HG03457 (cell line): ENCODE measurements around the gene TUBGCP3.
"Not testable (repeated sequence)": the region's sequence is repeated elsewhere in the genome, so short reads cannot be mapped to it uniquely, and the experiment has no call there.

Source experiments
- ATAC-seq: cut with Tn5 transposase; IDR thresholded peaks from one replicate; pipeline ENCODE4 v1.9.1; 2021; ENCODE audit warnings: moderate number of reproducible peaks; ENCODE audit not compliant: unreplicated experiment

TUBGCP3 gene

DNA sequence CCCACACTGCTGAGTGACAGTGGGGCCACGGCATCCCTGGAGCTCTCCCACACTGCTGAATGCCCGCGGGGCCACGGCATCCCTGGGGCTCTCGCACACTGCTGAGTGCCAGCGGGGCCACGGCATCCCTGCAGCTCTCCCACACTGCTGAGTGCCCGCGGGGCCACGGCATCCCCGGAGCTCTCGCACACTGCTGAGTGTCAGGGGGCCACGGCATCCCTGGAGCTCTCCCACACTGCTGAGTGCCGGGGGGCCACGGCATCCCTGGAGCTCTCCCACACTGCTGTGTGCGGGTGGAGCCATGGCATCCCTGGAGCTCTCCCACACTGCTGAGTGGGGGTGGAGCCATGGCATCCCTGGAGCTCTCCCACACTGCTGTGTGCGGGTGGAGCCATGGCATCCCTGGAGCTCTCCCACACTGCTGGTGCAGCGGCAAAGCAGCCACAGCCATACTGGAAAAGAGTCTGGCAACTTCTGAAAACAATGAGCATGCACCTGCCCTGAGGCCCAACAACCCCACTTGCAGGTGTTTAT is 8.6 kb downstream of the TUBGCP3 start:
- no peak for ATAC-seq

DNA sequence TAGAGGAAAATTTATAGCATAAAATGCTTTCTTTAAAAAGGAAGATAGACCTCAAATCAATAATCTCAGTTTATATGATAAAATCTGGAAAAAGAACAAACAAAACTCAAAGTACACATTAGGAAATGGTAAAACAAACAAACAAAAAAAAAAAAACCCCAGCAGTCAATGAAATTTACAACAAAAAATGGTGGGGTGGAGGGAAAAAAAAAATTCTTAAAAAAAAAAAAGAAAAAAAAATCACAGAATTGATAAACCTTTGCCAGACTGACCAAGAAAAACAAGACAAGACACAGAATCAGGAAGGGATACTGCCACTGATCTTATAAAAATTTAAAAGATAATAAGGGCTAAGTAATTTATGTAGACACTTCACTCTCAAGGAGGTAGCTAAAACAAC is 11.2 kb downstream of the TUBGCP3 start:
- ATAC-seq = no peak

DNA sequence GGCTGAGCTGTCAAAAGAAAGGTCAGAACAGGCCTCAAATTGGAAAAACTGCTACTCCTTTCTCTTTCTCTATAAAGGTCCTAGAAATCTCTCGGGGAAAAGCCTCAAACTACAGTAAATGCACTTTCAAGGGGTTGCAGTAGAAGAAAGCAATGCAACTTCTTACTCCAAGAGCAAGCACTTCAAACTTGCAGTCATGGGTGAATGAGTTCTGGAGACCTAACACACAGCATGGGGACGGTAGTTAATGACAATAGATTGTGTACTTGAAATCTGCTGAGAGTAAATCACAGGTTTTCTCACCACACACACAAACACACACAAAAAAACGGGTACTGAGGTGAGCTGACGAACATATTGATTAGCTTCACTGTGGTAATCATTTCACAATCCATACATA is 11.8 kb downstream of the TUBGCP3 start:
- no peak for ATAC-seq

DNA sequence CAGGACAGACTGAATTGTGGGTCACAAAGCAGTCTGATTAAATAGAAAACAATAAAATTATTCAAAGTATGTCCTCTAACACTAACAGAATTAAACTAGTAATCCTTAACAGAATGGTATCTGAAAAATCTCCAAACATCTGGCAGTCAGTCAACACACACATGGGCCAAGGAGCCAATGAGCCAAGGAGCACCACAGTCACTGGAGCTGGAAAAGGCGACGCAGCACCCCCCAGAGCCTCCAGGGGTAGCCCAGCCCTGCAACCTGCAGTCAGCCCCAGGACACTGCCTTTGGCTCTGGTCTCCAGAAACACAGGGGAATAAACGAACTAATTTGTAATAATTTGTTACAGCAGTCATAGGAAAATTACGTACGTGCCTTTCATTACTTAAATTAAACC is 12.3 kb downstream of the TUBGCP3 start:
- ATAC-seq = no peak

DNA sequence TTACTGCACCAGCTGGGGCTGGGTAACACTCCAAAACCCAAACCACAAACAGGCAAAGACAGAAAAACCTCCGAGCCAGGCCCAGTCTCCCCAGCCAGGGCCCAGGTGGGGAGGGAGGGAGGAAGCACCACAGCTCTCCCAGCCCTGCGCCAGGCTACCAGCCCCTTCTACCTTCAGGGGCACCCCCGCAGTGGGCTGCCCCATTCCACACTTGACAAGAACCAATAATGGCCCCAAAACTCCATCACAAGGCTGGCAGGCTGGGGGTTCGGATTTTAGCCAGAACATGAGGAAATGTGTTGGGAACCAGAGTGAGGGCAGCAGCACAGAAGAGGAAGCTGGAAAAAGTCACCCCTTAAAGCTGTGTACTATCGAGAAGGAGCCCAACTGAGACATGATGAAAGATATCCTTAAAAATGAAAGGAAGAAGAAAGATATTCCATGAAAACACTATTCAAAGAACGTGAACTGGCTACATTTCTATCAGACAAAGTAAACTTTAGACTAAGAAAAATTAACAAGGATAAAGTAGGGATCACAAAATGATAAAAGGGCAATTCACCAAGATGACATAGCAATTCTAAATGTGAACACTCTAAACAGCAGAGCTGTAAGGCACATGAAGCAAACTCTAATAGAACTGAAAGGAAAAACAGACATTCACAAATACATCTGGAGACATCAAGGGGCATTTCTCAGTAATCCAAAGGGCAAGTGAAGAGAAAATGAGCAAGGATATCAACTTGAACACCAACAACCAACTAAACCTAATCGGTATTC is 12.9 kb downstream of the TUBGCP3 start:
- ATAC-seq = no peak

DNA sequence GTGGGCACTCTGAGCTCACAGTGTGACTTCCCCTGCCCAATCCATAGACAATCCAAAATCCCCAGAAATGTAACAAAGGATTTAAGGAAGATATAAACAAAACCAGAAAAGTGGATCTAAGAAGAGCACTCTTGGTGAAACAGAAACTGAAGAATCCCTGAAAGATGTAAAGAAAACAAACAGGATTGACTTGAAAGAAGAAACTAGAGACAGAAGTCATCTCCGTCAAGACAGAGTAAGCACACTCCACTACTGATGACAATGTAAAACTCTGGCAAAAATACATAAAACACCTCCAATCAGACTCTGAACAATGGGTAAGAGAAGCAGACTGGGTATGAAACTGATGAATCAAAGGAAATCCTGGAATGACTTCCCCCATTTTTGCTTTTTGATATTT is 13.5 kb downstream of the TUBGCP3 start:
- ATAC-seq = no peak

DNA sequence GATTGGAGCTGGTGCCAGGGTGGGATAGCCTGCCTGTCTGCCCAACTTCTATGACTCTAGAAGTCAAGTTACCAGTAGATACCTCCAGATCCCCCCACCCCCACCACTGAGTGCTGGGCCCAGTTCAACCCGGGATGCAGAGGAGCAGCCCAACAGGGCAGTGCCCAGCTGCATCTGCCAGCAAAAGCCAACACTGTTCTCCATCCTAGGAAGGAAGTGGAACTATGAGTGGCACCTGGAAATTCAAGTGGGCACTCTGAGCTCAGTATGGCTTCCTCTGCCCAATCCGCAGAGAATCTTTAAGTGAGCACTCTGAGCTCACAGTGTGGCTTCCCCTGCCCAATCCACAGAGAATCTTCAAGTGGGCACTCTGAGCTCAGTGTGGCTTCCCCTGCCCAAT is 14.2 kb downstream of the TUBGCP3 start:
- no peak for ATAC-seq

DNA sequence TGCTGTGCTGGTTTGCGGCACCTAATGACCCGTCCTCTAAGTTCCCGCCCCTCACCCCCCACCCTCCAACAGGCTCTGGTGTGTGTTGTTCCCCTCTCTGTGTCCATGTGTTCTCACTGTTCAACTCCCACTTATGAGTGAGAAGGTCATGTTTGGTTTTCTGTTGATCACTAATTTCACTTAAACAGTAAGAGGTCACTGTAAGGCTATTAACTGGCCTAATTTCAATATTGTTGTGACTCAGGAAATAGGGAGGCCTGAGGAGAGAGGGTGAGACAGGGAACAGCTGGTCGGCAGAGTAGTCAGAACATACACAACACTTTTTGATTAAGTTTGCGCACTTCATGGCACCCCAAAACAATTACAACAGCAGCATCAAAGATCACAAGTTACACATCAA is 15.6 kb downstream of the TUBGCP3 start:
- no peak for ATAC-seq

DNA sequence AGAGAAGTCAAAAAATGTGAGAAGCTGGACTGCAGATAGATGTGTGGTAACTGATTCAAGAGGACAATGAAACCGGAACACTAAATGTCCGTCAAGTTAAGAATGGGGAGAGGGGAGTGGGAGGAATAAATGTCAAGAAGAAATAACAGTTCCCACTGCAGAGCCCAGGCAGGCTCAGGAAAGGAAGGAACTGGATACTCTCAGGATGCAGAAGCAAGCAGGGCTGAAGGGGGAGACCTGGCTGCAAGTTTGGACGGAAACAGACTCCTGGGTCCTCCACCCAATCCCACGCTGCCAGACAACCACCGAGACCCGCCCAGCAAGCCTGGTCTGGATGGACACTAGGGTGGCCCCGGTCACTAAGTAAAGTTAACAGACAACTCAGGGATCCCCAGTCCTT is 18.1 kb downstream of the TUBGCP3 start:
- ATAC-seq = no peak

DNA sequence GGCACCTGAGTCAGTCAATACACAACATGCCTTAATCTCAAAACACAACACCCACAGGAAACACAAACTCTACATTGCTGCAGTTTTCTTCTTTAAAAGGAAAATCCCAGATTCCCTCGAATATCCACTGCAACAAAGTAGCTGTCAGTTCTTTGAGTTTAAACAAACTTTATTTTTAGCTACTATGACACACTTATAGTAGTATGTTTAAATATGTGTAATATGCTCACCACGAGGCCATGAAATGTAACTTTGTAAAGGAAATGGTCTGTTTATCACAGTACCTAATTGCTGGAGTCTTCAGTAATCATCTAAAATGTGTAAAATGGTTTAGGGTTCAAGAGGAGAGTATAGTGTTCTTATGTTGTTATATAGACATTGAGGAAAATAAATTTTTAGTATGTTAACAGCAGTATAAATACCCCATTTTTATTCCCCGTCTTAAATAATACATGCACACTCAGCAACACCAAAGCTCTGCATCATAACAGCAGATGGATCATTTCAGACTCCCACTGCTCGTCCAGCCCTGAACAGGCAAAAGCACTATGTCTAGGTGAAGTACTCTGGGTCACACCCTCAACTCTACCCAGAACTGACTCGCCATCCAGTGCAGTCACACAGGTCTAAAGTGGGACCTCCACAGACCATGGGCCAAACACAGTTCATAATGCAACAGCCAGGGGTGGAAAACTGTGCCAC is 20.6 kb downstream of the TUBGCP3 start:
- no peak for ATAC-seq

DNA sequence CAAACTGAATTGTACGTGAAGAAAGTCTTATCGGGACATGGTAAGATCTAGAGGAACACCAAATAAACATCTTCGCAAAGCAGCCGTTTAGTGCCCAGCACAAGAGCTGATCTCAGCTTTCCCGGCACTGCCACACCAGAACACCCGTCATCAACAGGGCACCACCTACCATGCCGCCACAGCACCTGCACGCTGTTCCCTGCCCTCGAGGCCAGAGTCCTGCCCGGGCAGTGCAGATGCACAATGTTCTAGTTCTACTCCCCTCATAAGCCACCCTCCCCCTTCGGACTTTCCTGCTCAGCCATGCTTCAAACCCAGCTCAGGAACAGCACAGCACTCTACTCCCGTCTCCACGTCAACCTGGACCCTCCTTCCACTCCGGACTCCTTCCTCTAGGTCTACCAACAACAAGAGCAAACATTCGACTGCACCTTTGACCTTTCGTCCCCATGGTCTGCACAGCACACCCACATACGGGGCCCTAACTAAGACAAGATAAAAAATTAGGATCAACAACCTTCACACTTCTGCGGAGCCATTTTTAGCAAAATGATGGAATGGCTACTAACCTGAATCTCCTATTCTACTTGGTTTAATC is 25.1 kb downstream of the TUBGCP3 start:
- no peak for ATAC-seq

DNA sequence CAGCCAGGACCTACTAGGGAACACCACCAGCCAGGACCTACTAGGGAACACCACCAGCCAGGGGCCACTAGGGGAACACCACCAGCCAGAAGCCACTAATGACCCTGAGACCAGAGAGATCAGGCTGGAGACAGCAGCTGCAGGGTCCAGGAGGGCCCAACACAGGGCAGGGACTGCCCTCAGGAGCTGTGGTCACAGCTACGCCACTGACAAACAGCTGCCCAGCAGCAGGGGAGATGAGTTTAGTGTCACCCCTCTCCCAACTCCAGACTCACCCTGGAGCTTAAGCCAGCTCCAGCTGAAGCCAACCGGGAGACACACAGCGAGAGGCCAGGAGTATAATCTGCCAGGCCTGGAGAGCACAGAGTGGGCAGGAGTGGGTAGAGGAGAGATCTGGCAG is 25.7 kb downstream of the TUBGCP3 start:
- no peak for ATAC-seq

DNA sequence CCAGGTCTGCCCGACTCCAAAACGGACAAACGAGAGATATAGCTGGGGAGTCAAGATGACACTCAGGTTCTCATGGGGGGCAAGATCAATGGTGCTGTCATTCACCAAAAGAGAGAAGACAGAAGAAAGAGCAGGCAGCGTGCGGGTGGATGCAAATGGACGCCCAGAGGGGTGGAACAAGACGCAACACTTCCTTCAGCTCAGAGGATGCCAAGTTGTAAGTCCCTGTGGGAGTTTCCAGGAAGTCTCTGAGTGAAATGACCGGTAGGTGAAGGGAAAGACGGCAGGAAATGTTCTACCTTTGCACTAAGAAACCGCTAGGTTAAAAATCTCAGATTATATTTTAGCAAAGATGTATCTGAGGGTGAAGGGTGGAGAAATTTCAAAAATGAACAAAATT is 26.5 kb downstream of the TUBGCP3 start:
- no peak for ATAC-seq

DNA sequence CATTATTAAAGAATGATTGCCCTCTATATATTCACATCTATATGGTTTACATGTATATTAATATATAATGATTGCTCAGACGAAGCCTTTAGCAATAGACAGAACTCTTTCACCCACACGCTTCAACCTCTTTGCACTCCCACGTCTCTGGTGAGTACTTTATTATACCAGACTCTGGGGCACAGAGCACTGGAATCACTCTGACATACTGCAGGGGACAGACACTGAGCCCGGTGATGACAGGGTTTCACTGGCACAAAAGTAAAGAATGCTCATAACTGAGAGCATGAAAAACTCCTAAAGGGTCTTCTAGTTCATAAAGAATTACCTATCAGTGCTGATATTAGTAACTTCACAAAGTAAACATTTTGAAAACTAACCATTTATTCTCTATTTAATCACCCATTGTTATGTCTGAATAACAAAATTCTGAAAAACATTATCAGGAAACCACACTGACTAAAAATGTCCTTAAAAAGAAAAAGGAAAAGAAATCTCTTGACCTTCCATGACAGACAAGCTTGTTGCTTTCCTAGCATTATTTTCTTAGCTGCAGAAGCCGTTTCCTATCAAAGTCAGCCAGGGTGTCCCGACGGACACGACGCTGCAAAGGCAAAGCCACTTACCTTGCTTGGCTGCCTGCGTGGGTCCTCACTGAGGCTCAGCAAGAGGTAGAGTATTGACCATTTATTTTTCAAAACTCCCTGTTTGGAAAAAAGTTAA is 29.1 kb downstream of the TUBGCP3 start:
- no peak for ATAC-seq

DNA sequence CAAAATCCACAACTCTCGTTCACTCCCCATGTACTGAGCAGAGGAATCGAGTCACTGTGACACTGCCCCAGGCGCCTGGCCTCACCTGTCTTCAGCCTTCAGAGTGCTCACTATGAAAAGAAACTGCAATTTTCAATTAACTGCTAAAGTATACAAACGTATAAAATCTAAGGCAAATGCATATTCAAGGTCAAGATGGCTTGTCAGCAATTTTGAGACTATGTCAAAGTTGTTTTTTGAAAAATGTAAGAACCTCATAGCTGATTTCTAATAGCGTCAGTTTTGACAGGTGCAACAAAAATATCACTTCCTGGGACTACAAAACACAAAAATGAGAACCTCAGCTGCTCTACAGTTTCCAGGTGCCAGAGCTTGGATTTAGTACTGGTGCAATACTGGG is 31.4 kb downstream of the TUBGCP3 start:
- ATAC-seq = no peak

DNA sequence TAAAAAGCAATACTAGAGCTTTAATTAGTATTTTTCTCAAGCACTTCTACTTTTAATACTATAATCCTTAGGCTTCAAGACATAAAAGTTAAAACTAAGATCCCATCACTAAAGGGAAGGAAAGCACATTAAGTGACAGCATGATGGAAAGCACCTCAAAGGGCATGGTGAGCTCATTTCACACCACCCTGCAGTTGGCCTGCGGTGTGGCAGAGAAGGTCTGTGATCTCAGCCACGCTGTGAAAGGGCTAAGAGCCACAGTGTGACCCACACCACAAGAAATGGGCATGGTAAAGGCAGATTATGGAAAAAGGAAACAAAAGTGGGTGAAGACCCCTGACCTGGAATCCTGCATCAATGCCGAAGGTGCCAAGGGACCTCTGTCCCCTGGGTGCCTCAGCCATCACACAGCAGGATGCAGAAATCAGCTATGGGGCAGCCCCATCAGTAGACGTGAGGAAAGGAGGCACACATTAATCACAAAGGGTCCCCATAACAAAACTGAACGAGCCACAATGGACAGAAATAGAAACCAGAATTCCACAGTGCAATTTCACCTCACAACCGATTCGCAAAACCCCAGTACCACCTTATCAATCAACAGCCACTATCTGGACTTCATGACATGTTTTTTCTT is 33.6 kb downstream of the TUBGCP3 start:
- no peak for ATAC-seq

DNA sequence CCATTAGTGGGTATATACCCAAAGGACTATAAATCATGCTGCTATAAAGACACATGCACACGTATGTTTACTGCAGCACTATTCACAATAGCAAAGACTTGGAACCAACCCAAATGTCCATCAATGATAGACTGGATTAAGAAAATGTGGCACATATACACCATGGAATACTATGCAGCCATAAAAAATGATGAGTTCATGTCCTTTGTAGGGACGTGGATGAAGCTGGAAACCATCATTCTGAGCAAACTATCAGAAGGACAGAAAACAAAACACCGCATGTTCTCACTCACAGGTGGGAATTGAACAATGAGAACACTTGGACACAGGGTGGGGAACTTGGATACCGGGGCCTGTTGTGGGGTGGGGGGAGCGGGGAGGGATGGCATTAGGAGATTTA is 39.0 kb downstream of the TUBGCP3 start:
- ATAC-seq = not testable (repeated sequence)

DNA sequence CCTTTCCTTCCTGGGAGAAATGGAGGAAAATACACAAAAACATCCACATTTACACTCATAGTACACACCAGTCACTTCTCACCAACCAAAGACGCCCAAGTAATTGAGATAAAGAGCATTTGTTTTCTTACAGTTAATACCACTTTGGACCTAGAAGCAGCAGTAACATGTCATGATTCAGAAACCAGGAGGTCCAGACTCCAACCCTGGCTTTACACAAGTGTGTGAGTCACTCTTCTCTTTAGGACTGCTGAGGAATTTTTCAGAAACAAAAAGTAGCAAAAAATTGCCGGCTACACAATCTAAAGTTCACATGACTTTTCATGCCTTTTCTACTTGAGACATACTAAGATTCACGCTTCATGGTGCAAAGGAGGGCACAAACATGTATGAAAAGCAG is 42.1 kb downstream of the TUBGCP3 start:
- ATAC-seq = no peak

DNA sequence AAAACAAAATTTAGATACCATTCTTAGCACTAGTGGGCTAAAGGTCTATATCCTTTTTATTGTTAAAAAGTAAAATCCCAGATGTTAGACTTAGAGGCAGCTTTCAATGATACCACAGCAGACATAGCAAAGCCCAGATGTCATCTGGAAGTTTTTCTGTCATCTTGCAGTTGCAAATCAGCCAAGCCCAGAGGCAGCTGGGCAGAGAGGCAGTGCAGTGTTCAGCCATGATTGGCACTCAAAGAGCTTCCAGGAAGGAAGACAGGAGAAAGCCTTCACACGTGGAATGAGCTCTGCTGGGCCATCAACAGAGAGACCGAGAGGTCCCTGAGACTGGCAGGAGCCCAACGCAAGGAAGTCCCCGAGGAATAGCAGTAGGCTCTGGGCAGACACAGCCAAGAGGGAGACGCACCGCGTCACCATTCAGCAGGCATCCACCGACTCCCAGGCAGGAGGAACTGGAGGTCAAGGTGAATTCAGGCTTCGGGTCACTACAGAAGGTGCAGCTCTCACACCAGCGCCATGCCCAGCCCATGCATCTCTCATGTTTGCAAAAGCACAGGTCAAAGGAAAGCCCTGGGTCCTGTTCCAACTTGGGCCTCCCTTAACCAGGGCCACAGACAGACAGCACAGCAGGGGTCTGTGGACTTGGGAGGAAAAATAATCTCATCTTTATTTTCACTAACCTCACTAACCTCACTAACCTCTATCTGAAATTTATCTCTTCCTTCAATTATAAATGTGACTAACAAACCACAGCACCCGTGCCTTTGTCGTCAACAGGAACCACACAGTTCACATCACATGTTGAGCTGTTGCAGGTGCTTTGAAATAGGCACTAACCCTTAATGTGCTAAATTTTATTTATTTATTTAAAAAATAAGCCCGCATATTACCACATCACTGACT is 54.9 kb downstream of the TUBGCP3 start:
- no peak for ATAC-seq

DNA sequence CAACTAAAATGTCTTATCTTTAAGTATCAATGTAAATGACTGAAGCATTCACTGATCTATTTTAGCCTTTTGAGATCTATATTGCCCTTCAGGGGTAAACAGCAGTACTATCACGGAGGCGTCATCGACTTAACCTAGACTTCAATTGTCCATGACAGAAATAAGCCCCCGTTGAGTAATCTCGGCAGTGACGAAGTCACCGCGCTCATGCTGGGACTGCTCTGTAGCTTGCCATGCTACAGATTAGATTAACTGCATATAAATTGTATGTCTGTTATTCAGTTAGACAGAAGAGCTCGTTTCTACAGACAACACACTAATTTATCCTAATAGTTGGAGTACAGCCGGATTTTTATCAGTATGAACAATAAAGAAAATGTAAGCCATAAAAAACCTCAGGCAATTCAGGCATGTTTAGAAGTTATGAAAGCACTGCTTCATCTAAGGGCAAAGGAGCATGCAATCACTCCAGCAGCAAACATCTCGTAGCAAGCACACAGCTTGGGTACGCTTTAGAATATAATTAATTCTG is 56.6 kb downstream of the TUBGCP3 start:
- ATAC-seq = no peak
